SK-N-SH treated with all-trans-retinoic acid at 6 μM for 48 hours (cell line): ENCODE measurements around the gene FUT7.
A peak's percentile ranks its signal among the peaks of the same experiment; 100 is the strongest.

ENCODE experiments used
- ATAC-seq: fragments of 200-7000 bp; cut with Tn5 transposase; 3 replicates; pipeline ENCODE4 v1.9.1; 2020; ENCODE audit warnings: mild to moderate bottlenecking, moderate library complexity
- ARNTL ChIP-seq: fragments of 450-650 bp; formaldehyde crosslinking; IDR thresholded peaks from 2 replicates; pipeline ENCODE4 v1.5.0; 2020; ENCODE audit warnings: low read depth, mild to moderate bottlenecking, moderate library complexity, borderline replicate concordance
- BACH2 ChIP-seq: fragments of 250-450 bp; sonication (Bioruptor Pico); IDR thresholded peaks from 2 replicates; pipeline ENCODE4 v1.9.0; 2021; ENCODE audit warnings: mild to moderate bottlenecking, borderline replicate concordance
- CREB5 ChIP-seq: fragments of 250-450 bp; sonication (Bioruptor Pico); IDR thresholded peaks from 2 replicates; pipeline ENCODE4 v1.5.1; 2020; ENCODE audit warnings: low read depth, mild to moderate bottlenecking, moderate library complexity
- CSDC2 ChIP-seq: fragments of 250-450 bp; sonication (Bioruptor Pico); IDR thresholded peaks from 2 replicates; pipeline ENCODE4 v1.5.0; 2020; ENCODE audit warnings: mild to moderate bottlenecking, moderate library complexity
- ESRRG ChIP-seq: fragments of 250-450 bp; sonication (Bioruptor Pico); IDR thresholded peaks from 2 replicates; pipeline ENCODE4 v1.6.1; 2021; ENCODE audit warnings: mild to moderate bottlenecking
- GLIS3 ChIP-seq: fragments of 250-450 bp; sonication (Bioruptor Pico); IDR thresholded peaks from 2 replicates; pipeline ENCODE4 v1.5.0; 2020; ENCODE audit warnings: mild to moderate bottlenecking, moderate library complexity
- ISL1 ChIP-seq: fragments of 250-450 bp; sonication (Bioruptor Pico); IDR thresholded peaks from 2 replicates; pipeline ENCODE4 v2.1.2; 2022; ENCODE audit warnings: mild to moderate bottlenecking, moderate library complexity
- OSR1 ChIP-seq: fragments of 250-450 bp; sonication (Bioruptor Pico); IDR thresholded peaks from 2 replicates; pipeline ENCODE4 v1.8.0; 2022; ENCODE audit warnings: moderate library complexity, mild to moderate bottlenecking, inconsistent platforms
- PATZ1 ChIP-seq: fragments of 250-450 bp; sonication (Bioruptor Pico); IDR thresholded peaks from 2 replicates; pipeline ENCODE4 v1.8.0; 2020; ENCODE audit warnings: mild to moderate bottlenecking, moderate library complexity, borderline replicate concordance
- POU6F1 ChIP-seq: fragments of 250-450 bp; sonication (Bioruptor Pico); IDR thresholded peaks from 2 replicates; pipeline ENCODE4 v1.8.0; 2021; ENCODE audit warnings: low read depth, mild to moderate bottlenecking, moderate library complexity, borderline replicate concordance
- PPARA ChIP-seq: fragments of 250-450 bp; sonication (Bioruptor Pico); IDR thresholded peaks from 2 replicates; pipeline ENCODE4 v1.5.0; 2020; ENCODE audit warnings: mild to moderate bottlenecking, borderline replicate concordance
- RARB ChIP-seq: fragments of 250-450 bp; sonication (Bioruptor Pico); IDR thresholded peaks from 2 replicates; pipeline ENCODE4 v1.8.0; 2021; ENCODE audit warnings: mild to moderate bottlenecking, moderate library complexity
- SNAI2 ChIP-seq: fragments of 250-450 bp; sonication (Bioruptor Pico); IDR thresholded peaks from 2 replicates; pipeline ENCODE4 v1.5.0; 2020; ENCODE audit warnings: mild to moderate bottlenecking, moderate library complexity
- TCF4 ChIP-seq: fragments of 250-450 bp; sonication (Bioruptor Pico); IDR thresholded peaks from 2 replicates; pipeline ENCODE4 v1.8.0; 2021; ENCODE audit warnings: mild to moderate bottlenecking, moderate library complexity, borderline replicate concordance
- TOX ChIP-seq: fragments of 250-450 bp; sonication (Bioruptor Pico); IDR thresholded peaks from 2 replicates; pipeline ENCODE4 v1.8.0; 2021; ENCODE audit warnings: mild to moderate bottlenecking, moderate library complexity, borderline replicate concordance
- TSHZ2 ChIP-seq: fragments of 250-450 bp; sonication (Bioruptor Pico); IDR thresholded peaks from 2 replicates; pipeline ENCODE4 v1.5.0; 2020; ENCODE audit warnings: mild to moderate bottlenecking, moderate library complexity
- ZC3H10 ChIP-seq: fragments of 250-450 bp; sonication (Bioruptor Pico); IDR thresholded peaks from 2 replicates; pipeline ENCODE4 v1.5.1; 2021; ENCODE audit warnings: mild to moderate bottlenecking, moderate library complexity
- ZNF565 ChIP-seq: fragments of 450-650 bp; formaldehyde crosslinking; conservative IDR thresholded peaks from 2 replicates; pipeline ENCODE4 v1.5.0; 2020; ENCODE audit warnings: low read depth, mild to moderate bottlenecking, moderate library complexity
- ZNF70 ChIP-seq: fragments of 450-650 bp; formaldehyde crosslinking; IDR thresholded peaks from 2 replicates; pipeline ENCODE4 v1.5.0; 2020; ENCODE audit warnings: mild to moderate bottlenecking, moderate library complexity

Gene FUT7

GRCh38 chr9:136985027-136985602 lies 46.8 kb downstream of the FUT7 start:
- ATAC-seq = no peak
- no peak for TF ChIP-seq TCF4 (CRISPR knock-in tag)
- TF ChIP-seq BACH2 (CRISPR knock-in tag) = no peak
- no peak for TF ChIP-seq TSHZ2 (CRISPR knock-in tag)
- TF ChIP-seq SNAI2 (CRISPR knock-in tag) = no peak
- TF ChIP-seq, all 23 proteins: peak for 0

- TF ChIP-seq ZNF70 = no peak
- ATAC-seq = no peak
Observed at GRCh38 chr9:136984464-136985026, 47.3 kb downstream of the FUT7 start.

GRCh38 chr9:136983656-136984314 lies 48.1 kb downstream of the FUT7 start:
- TF ChIP-seq ISL1 (no peak), PPARA (no peak), TCF4 (CRISPR knock-in tag) (peak; percentile 37; the same call in 1 of the 2 replicates)
- ATAC-seq = no peak; the same call in 2 of the 3 replicates

GRCh38 chr9:136983167-136983566 lies 48.7 kb downstream of the FUT7 start:
- no peak for ATAC-seq
- TF ChIP-seq TSHZ2 (CRISPR knock-in tag) (no peak), CSDC2 (CRISPR knock-in tag) (no peak), BACH2 (CRISPR knock-in tag) (no peak), TOX (CRISPR knock-in tag) (no peak), TCF4 (CRISPR knock-in tag) (no peak), ARNTL (CRISPR knock-in tag) (no peak), RARB (CRISPR knock-in tag) (no peak), PPARA (no peak), CREB5 (no peak)

GRCh38 chr9:136982232-136983051 lies 49.4 kb downstream of the FUT7 start, which contains the start of gene LCNL1:
Gene LCNL1, plus strand, starts transcription at chr9:136982993. Its CDS starts 594 bp downstream, at chr9:136983587.
- no peak for ATAC-seq
- TF ChIP-seq PATZ1 (CRISPR knock-in tag) = no peak
- no peak for TF ChIP-seq GLIS3 (CRISPR knock-in tag)
- TF ChIP-seq ZNF565 (CRISPR knock-in tag) = no peak
- no peak for TF ChIP-seq ISL1
- no peak for TF ChIP-seq POU6F1 (CRISPR knock-in tag)
- no peak for TF ChIP-seq BACH2 (CRISPR knock-in tag)
- TF ChIP-seq CSDC2 (CRISPR knock-in tag) = no peak
- no peak for TF ChIP-seq CREB5
- TF ChIP-seq ZC3H10 (CRISPR knock-in tag) = no peak
- TF ChIP-seq ESRRG (CRISPR knock-in tag) = no peak
- TF ChIP-seq ARNTL (CRISPR knock-in tag) = no peak
- no peak for TF ChIP-seq OSR1 (CRISPR knock-in tag)
- TF ChIP-seq PPARA = no peak
